Heart left ventricle (tissue), 16 donors: Measurements from ENCODE around the gene TSC22D4. TPM values are rescaled to one million over a fixed set of nuclear protein-coding genes. Genes with fewer than 3 reads are reported as not detected.

Experiments
- ATAC-seq, 4 donors: fragments of 200-7000 bp; cut with Tn5 transposase; one replicate each; pipeline ENCODE4 v1.9.1; 2020 to 2022; ENCODE audit warnings: moderate library complexity in 4 of 4, mild to moderate bottlenecking in 3 of 4, moderate number of reproducible peaks in 1 of 4
- DNase-seq, 5 donors: peaks; one replicate each; pipeline ENCODE4 v3.0.0-alpha.2; 2020
- H3K27ac ChIP-seq, 12 donors: fragments of 200-600 bp; sonication (generic) in 4 of 12; one replicate each; pipeline versions ENCODE4 v1.5.0 to v1.8.0; 2016 to 2022; ENCODE audit warnings: mild to moderate bottlenecking in 2 of 12
- H3K27me3 ChIP-seq, 9 donors: fragments of 200-600 bp; sonication (generic) in 2 of 9; one replicate each; pipeline versions ENCODE4 v1.5.1 to v1.8.0; 2016 to 2022; ENCODE audit warnings: mild to moderate bottlenecking in 3 of 9
- H3K36me3 ChIP-seq, 9 donors: fragments of 200-600 bp; sonication (generic) in 2 of 9; one replicate each; pipeline versions ENCODE4 v1.5.0 to v1.8.0; 2018 to 2022; ENCODE audit warnings: mild to moderate bottlenecking in 2 of 9
- H3K4me1 ChIP-seq, 12 donors: fragments of 200-600 bp; sonication (generic) in 4 of 12; one replicate each; pipeline versions ENCODE4 v1.5.0 to v1.8.0; 2016 to 2022; ENCODE audit warnings: mild to moderate bottlenecking in 3 of 12
- H3K4me3 ChIP-seq, 12 donors: fragments of 200-600 bp; sonication (generic) in 4 of 12; one replicate each; pipeline versions ENCODE4 v1.5.0 to v1.8.0; 2017 to 2022; ENCODE audit warnings: mild to moderate bottlenecking in 9 of 12, moderate library complexity in 4 of 12
- H3K9me3 ChIP-seq, 12 donors: fragments of 200-600 bp; sonication (generic) in 4 of 12; one replicate each; pipeline versions ENCODE4 v1.5.0 to v1.8.0; 2016 to 2022; ENCODE audit warnings: mild to moderate bottlenecking in 1 of 12
- POLR2A ChIP-seq, 2 donors: fragments of 450-650 bp; IDR thresholded peaks; one replicate each; pipeline ENCODE4 v1.6.1; 2017; ENCODE audit warnings: antibody characterized with exemption in 2 of 2, mild to moderate bottlenecking in 2 of 2, moderate library complexity in 2 of 2
- WGBS, 4 donors: extraction: QIAGEN DNeasy Blood & Tissue Kit in 2 of 4; methylation state at CpG; one replicate each; pipeline versions ENCODE4 v1.1.5 to v1.1.7; 2013 to 2018; 5-methylcytosine and 5-hydroxymethylcytosine counted together
- intact Hi-C, 10 donors: fragments of 100-400 bp; cut with DNase I; formaldehyde crosslinking; loops; one replicate each; pipeline versions ENCODE4 v1.11.1 to v1.14.2; 2022
- polyA plus RNA-seq, 2 donors: library from polyadenylated mRNA; stranded (reverse); fragments of 200-250 nt; gene quantifications; one replicate each; pipeline ENCODE4 v1.2.3, GENCODE V29; 2013
- total RNA-seq, 9 donors: library from RNA; depleted of rRNA in 2 of 9; stranded (reverse); fragments of >200 nt in 2 of 9; fragmentation: NEBNext Ultra II Directional in 3 of 9; extraction: Animal tissue kit (Norgen Biotek cat#: 25700) in 3 of 9; gene quantifications; one replicate each; pipeline versions ENCODE4 v1.1.0 to v1.2.4, GENCODE V29; 2016 to 2023
- TF ChIP-seq, protein P1 (sequence below), 12 donors: fragments of 200-600 bp; sonication (generic) in 4 of 12; IDR thresholded peaks; one replicate each; pipeline versions ENCODE4 v1.5.0 to v1.8.0; 2018 to 2022; ENCODE audit warnings: antibody characterized with exemption in 12 of 12, mild to moderate bottlenecking in 5 of 12
- donor health status: ischemic (EF 13 %, LVEDD 7.1; RV severe dilation, severe dysfunction).
- donor health status: healthy with polysubstance abuse.
- donor health status: DM: no; HTN: yes; CAD: no.
- donor health status: DM: no; HTN: no; CAD: no.
- donor health status: ischemic (EF 25% LVEDD 6.9; RV normal size, moderate dysfunction).
- donor health status: ischemic (EF 25% LVEDD 5.7; RV mildly dilated, moderate dysfunction).
- donor health status: healthy.
- donor health status: DM: yes; HTN: yes; CAD: no.
- donor health status: ischemic (EF 35%, LVEDD 5.7; RV mildly dilated, moderate dysfunction).
- donor health status: nonischemic (EF 11% LVEDD 7.7; RV severe dilation, severe dysfunction).
- donor health status: DM: yes; HTN: yes; CAD: no.
- donor health status: PGD.
- donor health status: ischemic (EF 29% LVEDD 5.4; RV normal size, mild dysfunction).
- donor health status: nonischemic (EF 23%, LVEDD 6.1; RV moderate dilation, normal function).

Gene TSC22D4
- total and polyA plus RNA-seq, 11 donors = 41.8 to 55.5 (median 47.0) TPM

DNA sequence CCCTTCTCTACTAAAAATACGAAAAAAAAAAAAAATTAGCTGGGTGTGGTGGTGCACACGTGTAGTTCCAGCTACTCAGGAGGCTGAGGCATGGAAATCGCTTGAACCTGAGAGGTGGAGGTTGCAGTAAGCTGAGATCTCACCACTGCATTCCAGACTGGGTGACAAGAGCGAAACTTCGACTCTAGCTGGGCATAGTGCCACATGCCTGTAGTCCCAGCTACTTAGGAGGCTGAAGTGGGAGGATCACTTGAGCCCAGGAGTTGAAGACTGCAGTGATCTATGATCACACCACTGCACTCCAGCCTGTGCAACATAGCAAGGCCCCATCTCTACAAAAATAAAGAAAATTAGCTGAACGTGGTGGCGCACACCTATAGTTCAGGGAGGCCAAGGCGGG, 13.7 kb downstream of the TSC22D4 start:
- H3K36me3 ChIP-seq = peaks cover 0 to 56% (median 22%) of the 10 kb centered on the region in 9 donors
- DNase-seq = no peak
- H3K4me3 ChIP-seq = no peak overlapping the region
- peak overlapping the region in 5 of 12 donors; percentile 49 to 77 (median 77) for H3K27ac ChIP-seq
- TF ChIP-seq POLR2A (IDR thresholded peaks at IDR 0.05) = no peak
- TF ChIP-seq, protein P1, sequence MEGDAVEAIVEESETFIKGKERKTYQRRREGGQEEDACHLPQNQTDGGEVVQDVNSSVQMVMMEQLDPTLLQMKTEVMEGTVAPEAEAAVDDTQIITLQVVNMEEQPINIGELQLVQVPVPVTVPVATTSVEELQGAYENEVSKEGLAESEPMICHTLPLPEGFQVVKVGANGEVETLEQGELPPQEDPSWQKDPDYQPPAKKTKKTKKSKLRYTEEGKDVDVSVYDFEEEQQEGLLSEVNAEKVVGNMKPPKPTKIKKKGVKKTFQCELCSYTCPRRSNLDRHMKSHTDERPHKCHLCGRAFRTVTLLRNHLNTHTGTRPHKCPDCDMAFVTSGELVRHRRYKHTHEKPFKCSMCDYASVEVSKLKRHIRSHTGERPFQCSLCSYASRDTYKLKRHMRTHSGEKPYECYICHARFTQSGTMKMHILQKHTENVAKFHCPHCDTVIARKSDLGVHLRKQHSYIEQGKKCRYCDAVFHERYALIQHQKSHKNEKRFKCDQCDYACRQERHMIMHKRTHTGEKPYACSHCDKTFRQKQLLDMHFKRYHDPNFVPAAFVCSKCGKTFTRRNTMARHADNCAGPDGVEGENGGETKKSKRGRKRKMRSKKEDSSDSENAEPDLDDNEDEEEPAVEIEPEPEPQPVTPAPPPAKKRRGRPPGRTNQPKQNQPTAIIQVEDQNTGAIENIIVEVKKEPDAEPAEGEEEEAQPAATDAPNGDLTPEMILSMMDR (IDR thresholded peaks at IDR 0.05) = no peak
- no peaks in the 10 kb centered on the region for H3K9me3 ChIP-seq
- H3K4me1 ChIP-seq = peaks cover 3 to 47% (median 26%) of the 10 kb centered on the region in 12 donors
- intact Hi-C loops = loop anchor here in 9 of 10 donors (5.0 to 10.0 kb wide), 8 partner anchors 92 to 262 kb away; partner anchors contain the start of genes GIGYF1 (in 6 of the 9), EPO (in 1 of the 9) and POP7 (in 1 of the 9)
- 66 to 74% (median 70%) methylated on average over 8 of the region's 8 CpGs for WGBS, 4 donors
- no peaks in the 10 kb centered on the region for H3K27me3 ChIP-seq
- no peak for ATAC-seq

- ATAC-seq = no peak
- Histone ChIP-seq H3K4me1 (peaks cover 3 to 42% (median 26%) of the 10 kb centered on the region in 12 donors), H3K9me3 (no peaks in the 10 kb centered on the region), H3K4me3 (no peak overlapping the region), H3K27me3 (no peaks in the 10 kb centered on the region), H3K27ac (no peak overlapping the region), H3K36me3 (peaks cover 0 to 51% (median 24%) of the 10 kb centered on the region in 9 donors)
- no peak for DNase-seq
- TF ChIP-seq POLR2A (IDR thresholded peaks at IDR 0.05) = no peak
- TF ChIP-seq, protein P1 (IDR thresholded peaks at IDR 0.05) = no peak
- intact Hi-C loops = loop anchor here in 9 of 10 donors (5.0 to 10.0 kb wide), 8 partner anchors 93 to 263 kb away; partner anchors contain the start of genes GIGYF1 (in 6 of the 9), EPO (in 1 of the 9) and POP7 (in 1 of the 9)
- 89 to 97% (median 96%) methylated on average over 2 of the region's 2 CpGs for WGBS, 4 donors
Observed at GRCh38 chr7:100464791-100465190, 14.2 kb downstream of the TSC22D4 start.

DNA sequence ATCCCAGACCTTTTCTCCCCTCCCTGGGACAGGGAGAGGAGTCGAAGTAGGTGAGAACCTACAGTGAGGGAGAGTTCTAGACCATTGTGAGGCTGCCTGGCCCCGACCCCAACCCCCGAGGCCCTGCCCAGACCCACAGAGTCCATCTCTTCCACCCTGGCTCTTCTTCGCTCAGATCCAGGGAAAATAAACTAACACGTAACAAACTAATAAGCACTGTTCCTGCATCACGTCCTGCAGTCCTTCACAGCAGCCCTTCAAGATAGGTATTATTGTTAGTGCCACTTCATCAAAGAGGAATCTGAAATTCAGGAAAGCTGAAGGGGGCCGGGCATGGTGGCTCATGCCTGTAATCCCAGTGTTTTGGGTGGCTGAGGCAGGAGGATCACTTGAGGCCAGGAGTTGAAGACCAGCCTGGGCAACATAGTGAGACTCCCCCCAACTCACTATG, 14.8 kb downstream of the TSC22D4 start, which contains the start of gene SPACDR:
Gene SPACDR, minus strand, starts transcription at position 51 of the 451 bp plus-strand sequence. CDS start 235 bp downstream, outside the sequence.
- H3K4me1 ChIP-seq = peaks cover 3 to 36% (median 21%) of the 10 kb centered on the region in 12 donors
- no peak within 1 kb of the TSS for H3K27ac ChIP-seq
- no peaks in the 10 kb centered on the region for H3K27me3 ChIP-seq
- H3K36me3 ChIP-seq = peaks cover 0 to 48% (median 24%) of the 10 kb centered on the region in 9 donors
- ATAC-seq (no peak), DNase-seq (no peak)
- H3K9me3 ChIP-seq = no peaks in the 10 kb centered on the region
- 85 to 89% (median 87%) methylated on average over 7 of the region's 7 CpGs for WGBS, 4 donors
- TF ChIP-seq, protein P1 (IDR thresholded peaks at IDR 0.05) = no peak
- no peak for TF ChIP-seq POLR2A (IDR thresholded peaks at IDR 0.05)
- H3K4me3 ChIP-seq = no peak within 1 kb of the TSS
- intact Hi-C loops = loop anchor here in 3 of 10 donors (10.0 kb wide), 2 partner anchors 231 to 261 kb away; partner anchors contain the start of genes GIGYF1 (in 2 of the 3) and EPO (in 1 of the 3)

GRCh38 chr7:100457033-100457432, 22.0 kb downstream of the TSC22D4 start:
- Histone ChIP-seq H3K36me3 (peaks cover 0 to 11% (median 4%) of the 10 kb centered on the region in 9 donors), H3K27me3 (no peaks in the 10 kb centered on the region), H3K4me1 (no peaks in the 10 kb centered on the region), H3K9me3 (no peaks in the 10 kb centered on the region), H3K27ac (no peak overlapping the region), H3K4me3 (no peak overlapping the region)
- no peak for ATAC-seq
- no peak for DNase-seq
- no peak for TF ChIP-seq POLR2A (IDR thresholded peaks at IDR 0.05)
- TF ChIP-seq, protein P1 (IDR thresholded peaks at IDR 0.05) = no peak
- WGBS, 4 donors = 90 to 96% (median 95%) methylated on average over 6 of the region's 6 CpGs
- intact Hi-C loops = no loop called here
